8988T (cell line): ENCODE results near the gene TMEM134.

Experiments used
- DNase-seq: peaks from one replicate; pipeline ENCODE4 v3.0.0; 2011

Gene TMEM134

DNA sequence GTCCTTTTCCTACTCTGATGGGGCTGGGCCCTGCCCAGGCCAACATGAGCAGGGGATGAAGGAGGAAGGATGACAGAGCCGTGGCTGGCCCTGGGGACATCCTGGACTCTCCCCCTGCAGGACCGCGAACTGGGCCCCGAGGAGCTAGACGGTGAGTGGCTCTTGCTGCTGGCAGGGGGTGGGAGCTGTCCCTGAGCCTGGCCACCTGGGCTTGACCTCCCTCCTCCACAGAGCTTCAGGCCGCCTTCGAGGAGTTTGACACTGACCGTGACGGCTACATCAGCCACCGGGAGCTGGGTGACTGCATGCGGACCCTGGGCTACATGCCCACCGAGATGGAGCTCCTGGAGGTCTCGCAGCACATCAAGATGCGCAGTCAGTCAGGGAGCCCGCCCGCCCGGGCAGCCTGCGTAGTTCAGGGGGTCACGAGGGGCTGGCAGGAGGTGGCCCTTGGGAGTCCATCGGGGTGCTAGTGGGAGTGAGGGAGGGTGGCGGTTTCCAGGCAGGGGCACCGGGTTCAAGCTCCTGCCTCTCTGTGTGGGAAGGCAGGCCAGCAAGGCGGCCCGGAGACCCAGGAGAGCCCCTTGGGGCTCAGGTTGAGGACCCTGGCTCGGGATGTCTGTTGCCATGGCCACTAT is 12.9 kb downstream of the TMEM134 start:
- DNase-seq, result no peak

DNA sequence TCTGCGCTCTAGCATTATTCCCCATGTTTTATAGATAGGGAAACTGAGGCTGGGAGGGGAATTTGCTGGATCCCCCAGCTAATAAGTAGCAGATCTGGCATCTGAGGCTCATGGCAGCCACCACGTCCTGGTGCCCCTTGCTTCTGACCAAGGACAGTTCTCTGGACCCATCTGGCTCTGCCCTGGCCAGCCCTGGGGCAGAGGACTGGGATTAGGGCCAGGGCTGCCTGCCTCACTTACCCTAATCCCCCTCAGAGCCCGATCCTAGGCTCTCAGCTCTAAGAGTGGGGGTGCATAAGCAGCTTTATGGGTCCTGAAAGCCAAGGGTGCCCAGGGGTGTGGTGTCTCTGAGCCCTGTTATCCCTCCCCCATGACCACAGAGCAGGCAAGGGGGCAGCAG is 14.0 kb downstream of the TMEM134 start, which contains the start of gene CABP4:
Gene CABP4 (plus strand): TSS at position 301 of the 400 bp plus-strand sequence. CDS start 70 bp downstream, at position 371.
- no peak for DNase-seq

- DNase-seq, result no peak
These were observed 15.0 kb downstream of the TMEM134 start for GRCh38 chr11:67453816-67454732.

GRCh38 chr11:67452141-67452952 is 16.7 kb downstream of the TMEM134 start, which contains the start of gene GPR152:
GPR152 (minus strand) TSS chr11:67452729; CDS start chr11:67452724, 5 bp downstream.
- no peak for DNase-seq

DNA sequence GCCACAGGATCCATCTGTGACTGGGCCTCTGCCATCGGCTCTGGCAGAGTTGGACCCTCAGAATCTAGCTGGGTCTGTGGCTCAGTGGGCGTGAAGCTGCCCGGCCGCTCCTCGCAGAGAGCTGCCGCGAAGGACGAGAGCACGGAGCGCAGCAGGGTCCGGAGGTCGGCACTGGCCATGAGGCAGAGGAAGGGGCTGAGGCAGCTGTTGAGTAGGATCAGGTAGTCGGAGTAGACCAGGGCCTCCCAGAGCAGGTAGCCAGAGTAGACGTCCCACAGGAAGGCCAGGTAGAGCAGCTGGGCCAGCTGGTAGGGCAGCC is 17.4 kb downstream of the TMEM134 start:
- DNase-seq, result no peak

GRCh38 chr11:67450796-67451657 is 18.0 kb downstream of the TMEM134 start:
- DNase-seq, result no peak

DNA sequence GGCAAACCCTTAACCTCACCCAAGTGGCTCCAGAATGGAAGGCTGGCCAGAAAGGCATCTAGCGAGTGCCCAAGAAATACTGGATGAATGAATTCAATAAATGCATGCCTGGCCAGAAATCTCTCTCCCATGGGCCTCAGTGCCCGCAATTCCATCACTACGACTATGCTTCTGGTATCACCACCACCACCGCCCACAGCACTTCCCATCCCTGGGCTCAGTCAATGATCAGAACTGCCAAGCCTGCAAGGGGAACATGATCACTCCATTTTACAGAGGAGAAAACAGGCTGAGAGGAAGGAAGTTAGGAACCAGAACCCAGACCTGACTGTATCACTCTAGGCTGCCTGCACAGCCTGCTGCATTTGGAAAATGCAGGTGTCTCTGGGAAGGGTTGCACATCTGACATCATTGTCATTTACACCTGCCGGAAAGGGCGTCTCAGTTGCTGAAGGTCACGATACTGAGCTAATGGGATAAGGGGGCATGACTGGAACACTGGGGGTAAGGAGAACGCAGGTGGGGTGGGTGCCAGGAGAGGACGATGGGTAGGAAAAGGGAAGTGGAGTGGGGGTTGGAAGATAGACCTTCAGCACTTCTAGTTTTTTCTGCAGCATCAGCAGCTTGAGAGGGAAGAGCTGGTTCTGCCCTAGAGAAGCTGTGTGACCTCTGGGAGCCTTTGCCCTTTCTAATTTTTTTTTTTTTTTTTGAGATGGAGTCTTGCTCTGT is 19.8 kb downstream of the TMEM134 start:
- DNase-seq, result no peak

DNA sequence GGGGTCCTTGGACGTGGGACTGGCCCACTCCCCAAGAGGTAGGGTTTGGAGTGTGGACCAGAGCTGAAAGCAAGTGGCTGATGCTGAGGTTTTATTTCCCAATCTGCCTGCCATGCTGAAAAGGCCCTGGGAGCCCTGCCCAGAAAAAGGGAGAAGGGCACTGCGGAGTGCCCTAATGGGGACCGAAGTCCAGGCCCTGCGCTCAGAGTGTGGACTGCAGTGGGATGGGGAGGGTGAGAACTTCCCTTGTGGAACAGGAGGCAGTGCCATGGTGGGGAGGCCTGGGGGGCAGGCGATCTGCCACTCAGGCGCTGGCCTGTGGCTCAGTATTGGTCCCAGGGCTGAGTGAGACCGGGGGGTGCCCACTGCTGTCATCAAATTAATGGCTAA is 20.8 kb downstream of the TMEM134 start:
- no peak for DNase-seq

- no peak for DNase-seq
These were observed 23.5 kb downstream of the TMEM134 start for GRCh38 chr11:67445515-67445914.

- no peak for DNase-seq
These were observed 26.3 kb downstream of the TMEM134 start for GRCh38 chr11:67442504-67443404.

- no peak for DNase-seq
These were observed 27.2 kb downstream of the TMEM134 start for GRCh38 chr11:67441731-67442351.

- DNase-seq, result no peak
These were observed 27.9 kb downstream of the TMEM134 start for GRCh38 chr11:67441098-67441563.

DNA sequence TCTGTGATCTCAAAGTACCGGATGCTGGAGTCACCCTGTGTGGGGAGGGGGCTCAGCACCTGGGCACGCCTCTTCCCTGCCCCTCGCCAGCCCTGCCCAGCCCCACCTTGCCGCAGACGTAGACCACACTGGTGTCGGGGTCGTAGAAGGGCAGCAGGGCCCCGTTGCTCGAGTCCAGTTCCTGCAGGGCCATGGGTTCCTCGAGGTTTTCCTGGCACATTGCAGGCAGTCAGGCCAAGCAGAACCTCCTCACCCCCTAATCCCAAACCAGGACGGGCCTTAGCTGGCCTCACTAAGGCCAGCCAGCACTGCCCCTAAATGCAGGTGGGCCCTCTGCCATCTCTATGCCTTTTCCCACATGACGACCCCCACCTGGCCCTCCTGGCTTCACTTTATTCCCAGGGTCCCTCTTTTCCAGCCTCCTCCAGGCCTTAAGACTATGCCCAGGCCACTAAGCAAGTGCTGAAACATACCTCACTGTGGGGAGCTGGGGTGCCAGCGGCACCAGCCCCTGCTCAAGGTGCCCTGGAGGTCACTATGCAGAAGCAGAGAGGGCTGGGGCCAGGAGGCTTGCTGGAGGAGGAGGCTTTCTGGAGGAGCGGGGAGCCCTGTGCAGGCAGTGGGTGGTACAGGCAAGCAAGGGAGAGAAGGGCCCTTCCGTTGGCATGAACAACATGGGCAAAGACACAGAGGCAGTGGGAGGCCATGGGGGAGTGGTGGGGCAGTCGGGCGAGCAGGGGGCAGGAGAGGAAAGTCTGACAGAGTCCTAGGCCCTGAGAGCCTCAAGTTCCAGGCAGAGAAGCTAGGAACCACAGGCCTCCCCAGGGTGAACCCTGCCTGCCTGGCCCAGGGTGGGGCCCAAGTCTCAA is 28.6 kb downstream of the TMEM134 start:
- DNase-seq, result no peak

GRCh38 chr11:67439321-67440228 is 29.5 kb downstream of the TMEM134 start:
- DNase-seq, result peak; percentile 97

- DNase-seq, result no peak
These were observed 30.7 kb downstream of the TMEM134 start for GRCh38 chr11:67438158-67438902.

DNA sequence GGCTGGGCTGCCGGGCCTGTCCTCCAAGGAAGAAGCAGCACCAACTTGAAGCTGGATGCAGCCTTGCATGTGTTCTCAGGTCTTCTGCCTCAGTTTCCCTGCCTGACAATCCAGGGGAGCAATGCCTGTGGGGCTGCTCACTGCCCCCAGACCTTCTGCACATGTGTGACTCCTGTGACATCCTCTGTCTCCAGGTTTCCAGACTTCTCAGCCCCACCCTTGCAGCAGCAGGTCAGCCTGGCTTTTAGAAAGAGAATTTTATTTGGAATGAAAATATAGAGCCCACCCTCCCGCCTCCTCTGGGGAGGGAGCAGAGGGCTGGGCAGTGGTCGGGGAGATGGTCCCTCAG is 31.3 kb downstream of the TMEM134 start:
- no peak for DNase-seq
